Sigmoid colon (tissue), 3 donors: ENCODE measurements around the gene FLOT2.

Experiments used
- CTCF ChIP-seq, 4 experiments: fragments of 450-650 bp in 3 of 4; fragments of 200-600 bp in 1 of 4; IDR thresholded peaks; one replicate each; pipeline ENCODE4 v1.5.1; 2016 to 2019; ENCODE audit warnings: antibody characterized with exemption in 4 of 4, mild to moderate bottlenecking in 3 of 4, moderate library complexity in 2 of 4
- POLR2A ChIP-seq, 2 donors: fragments of 450-650 bp; IDR thresholded peaks; one replicate each; pipeline ENCODE4 v1.6.1; 2016; ENCODE audit warnings: antibody characterized with exemption in 2 of 2, mild to moderate bottlenecking in 2 of 2, moderate library complexity in 2 of 2

GRCh38 chr17:28917029-28917428 lies 19.5 kb upstream of the FLOT2 start:
- TF ChIP-seq CTCF (IDR thresholded peaks at IDR 0.05) (no peak), POLR2A (IDR thresholded peaks at IDR 0.05) (no peak)
